Gastroesophageal sphincter (tissue), 4 donors: ENCODE results near the gene FANCL. TPM values are rescaled to one million over a fixed set of nuclear protein-coding genes. Genes with fewer than 3 reads are reported as not detected.
"Not testable (repeated sequence)": the region's sequence is repeated elsewhere in the genome, so short reads cannot be mapped to it uniquely, and the experiment has no call there.

Experiments
- ATAC-seq: fragments of 150-250 bp; one replicate; pipeline ENCODE4 v1.9.1; 2016; ENCODE audit warnings: mild to moderate bottlenecking, moderate library complexity
- H3K27ac ChIP-seq, 4 donors: fragments of 200-600 bp; sonication (generic) in 3 of 4; 1 replicate in 3 of 4; 2 replicates in 1 of 4; pipeline ENCODE4 v1.5.1; 2016 to 2019
- H3K27me3 ChIP-seq: fragments of 200-600 bp; sonication (generic); one replicate; pipeline ENCODE4 v1.5.1; 2019
- H3K36me3 ChIP-seq, 2 donors: fragments of 200-600 bp; sonication (generic); one replicate each; pipeline ENCODE4 v1.5.1; 2019; ENCODE audit warnings: control low read depth in 1 of 2
- H3K4me1 ChIP-seq, 3 donors: fragments of 200-600 bp; sonication (generic); 1 replicate in 2 of 3; 2 replicates in 1 of 3; pipeline ENCODE4 v1.5.1; 2016 to 2019; ENCODE audit warnings: control low read depth in 2 of 3
- H3K4me3 ChIP-seq, 2 donors: fragments of 200-600 bp; sonication (generic); one replicate each; pipeline ENCODE4 v1.5.1; 2019; ENCODE audit warnings: mild to moderate bottlenecking in 1 of 2, moderate library complexity in 1 of 2
- H3K9me3 ChIP-seq, 3 donors: fragments of 200-600 bp; sonication (generic); one replicate each; pipeline ENCODE4 v1.5.1; 2017 to 2019; ENCODE audit warnings: control low read depth in 2 of 3
- CTCF ChIP-seq, 4 experiments: fragments of 200-600 bp in 2 of 4; fragments of 450-650 bp in 2 of 4; sonication (generic) in 1 of 4; IDR thresholded peaks; one replicate each; pipeline ENCODE4 v1.5.1; 2017 to 2019; ENCODE audit warnings: antibody characterized with exemption in 4 of 4, mild to moderate bottlenecking in 2 of 4, moderate library complexity in 2 of 4
- EP300 ChIP-seq: sonication (generic); formaldehyde crosslinking; IDR thresholded peaks from one replicate; pipeline ENCODE4 v1.6.1; 2017; ENCODE audit warnings: antibody characterized with exemption, mild to moderate bottlenecking
- POLR2A ChIP-seq, 2 donors: fragments of 450-650 bp; IDR thresholded peaks; one replicate each; pipeline ENCODE4 v1.6.1; 2017; ENCODE audit warnings: antibody characterized with exemption in 2 of 2, mild to moderate bottlenecking in 2 of 2, moderate library complexity in 1 of 2
- POLR2AphosphoS5 ChIP-seq: sonication (generic); formaldehyde crosslinking; IDR thresholded peaks from one replicate; pipeline ENCODE4 v1.6.1; 2017; ENCODE audit warnings: antibody characterized with exemption
- WGBS, 2 donors: methylation state at CpG; one replicate each; pipeline ENCODE4 v1.1.5; 2018; ENCODE audit warnings: low coverage in 1 of 2; 5-methylcytosine and 5-hydroxymethylcytosine counted together
- total RNA-seq, 4 donors: library from RNA; depleted of rRNA; stranded (reverse); fragments of >200 nt; gene quantifications; one replicate each; pipeline ENCODE4 v1.1.0, GENCODE V29; 2016

FANCL gene
- total RNA-seq, 4 donors from 2014 or later, result 8.2 to 22.5 (median 15.3) TPM

GRCh38 chr2:58130238-58130637 lies 110.9 kb downstream of the FANCL start:
- no peak for TF ChIP-seq POLR2AphosphoS5
- Histone ChIP-seq H3K27me3 (no peaks in the 10 kb centered on the region), H3K4me3 (no peak overlapping the region), H3K4me1 (peaks cover 0 to 9% (median 0%) of the 10 kb centered on the region in 3 donors), H3K36me3 (peaks cover 0 to 6% of the 10 kb centered on the region in 2 donors), H3K9me3 (no peaks in the 10 kb centered on the region), H3K27ac (no peak overlapping the region)
- 47 to 95% methylated on average over 2 of the region's 2 CpGs for WGBS, 2 donors
- no peak for ATAC-seq

- Histone ChIP-seq H3K27ac (no peak overlapping the region), H3K9me3 (no peaks in the 10 kb centered on the region), H3K4me1 (peaks cover 0 to 9% (median 0%) of the 10 kb centered on the region in 3 donors), H3K27me3 (no peaks in the 10 kb centered on the region), H3K36me3 (peaks cover 0 to 17% of the 10 kb centered on the region in 2 donors), H3K4me3 (no peak overlapping the region)
- WGBS, 2 donors, result 93 to 96% methylated on average over 3 of the region's 3 CpGs
- TF ChIP-seq POLR2AphosphoS5, result no peak
- TF ChIP-seq EP300, result no peak
- TF ChIP-seq POLR2A (IDR thresholded peaks at IDR 0.05), result no peak
- TF ChIP-seq CTCF (IDR thresholded peaks at IDR 0.05), result no peak
- no peak for ATAC-seq
Observed at GRCh38 chr2:58127111-58127510, 114.0 kb downstream of the FANCL start.

- TF ChIP-seq EP300 (no peak), POLR2AphosphoS5 (no peak), CTCF (IDR thresholded peaks at IDR 0.05) (no peak), POLR2A (IDR thresholded peaks at IDR 0.05) (no peak)
- no peak overlapping the region for H3K4me3 ChIP-seq
- peaks cover 0 to 23% of the 10 kb centered on the region in 2 donors for H3K36me3 ChIP-seq
- no peak for ATAC-seq
- no peak overlapping the region for H3K27ac ChIP-seq
- no peaks in the 10 kb centered on the region for H3K27me3 ChIP-seq
- H3K4me1 ChIP-seq, result no peaks in the 10 kb centered on the region
- no peaks in the 10 kb centered on the region for H3K9me3 ChIP-seq
- 97% methylated on average over 3 of the region's 3 CpGs for WGBS, 2 donors
Observed at GRCh38 chr2:58122540-58122939, 118.6 kb downstream of the FANCL start.

GRCh38 chr2:58122040-58122439 lies 119.1 kb downstream of the FANCL start:
- no peak overlapping the region for H3K4me3 ChIP-seq
- WGBS, 2 donors, result 71 to 77% methylated on average over 3 of the region's 3 CpGs
- no peak overlapping the region for H3K27ac ChIP-seq
- no peaks in the 10 kb centered on the region for H3K9me3 ChIP-seq
- H3K36me3 ChIP-seq, result peaks cover 0 to 23% of the 10 kb centered on the region in 2 donors
- H3K4me1 ChIP-seq, result no peaks in the 10 kb centered on the region
- TF ChIP-seq POLR2AphosphoS5 (no peak), EP300 (no peak)
- no peak for ATAC-seq
- H3K27me3 ChIP-seq, result no peaks in the 10 kb centered on the region

- TF ChIP-seq POLR2AphosphoS5 (no peak), EP300 (no peak), POLR2A (IDR thresholded peaks at IDR 0.05) (no peak), CTCF (IDR thresholded peaks at IDR 0.05) (no peak)
- no peak for ATAC-seq
- Histone ChIP-seq H3K4me3 (no peak overlapping the region), H3K4me1 (no peaks in the 10 kb centered on the region), H3K9me3 (no peaks in the 10 kb centered on the region), H3K27ac (no peak overlapping the region), H3K27me3 (no peaks in the 10 kb centered on the region), H3K36me3 (peaks cover 0 to 23% of the 10 kb centered on the region in 2 donors)
- 95 to 96% methylated on average over 5 of the region's 5 CpGs for WGBS, 2 donors
Observed at GRCh38 chr2:58120626-58121229, 120.4 kb downstream of the FANCL start.

GRCh38 chr2:58113563-58113962 lies 127.6 kb downstream of the FANCL start:
- H3K4me3 ChIP-seq, H3K27me3 ChIP-seq, H3K9me3 ChIP-seq, H3K36me3 ChIP-seq, H3K27ac ChIP-seq, ATAC-seq, H3K4me1 ChIP-seq: not testable (repeated sequence)
- 92 to 97% methylated on average over 7 to 9 of the region's 9 CpGs for WGBS, 2 donors
